ENCODE results near the gene TRAPPC12.

GRCh38 chr2:3451169-3451568 lies 71.7 kb downstream of the TRAPPC12 start:
- TF ChIP-seq POLR2A (IDR thresholded peaks at IDR 0.05) (no peak), CTCF (IDR thresholded peaks at IDR 0.05) (no peak)
